GM03348 (cell line): Measurements from ENCODE around the gene RALGAPA2.
"Not testable (repeated sequence)": the region's sequence is repeated elsewhere in the genome, so short reads cannot be mapped to it uniquely, and the experiment has no call there.

Source experiments
- DNase-seq: peaks from one replicate; pipeline ENCODE4 v3.0.0; 2012; ENCODE audit warnings: low spot score

Gene RALGAPA2

DNA sequence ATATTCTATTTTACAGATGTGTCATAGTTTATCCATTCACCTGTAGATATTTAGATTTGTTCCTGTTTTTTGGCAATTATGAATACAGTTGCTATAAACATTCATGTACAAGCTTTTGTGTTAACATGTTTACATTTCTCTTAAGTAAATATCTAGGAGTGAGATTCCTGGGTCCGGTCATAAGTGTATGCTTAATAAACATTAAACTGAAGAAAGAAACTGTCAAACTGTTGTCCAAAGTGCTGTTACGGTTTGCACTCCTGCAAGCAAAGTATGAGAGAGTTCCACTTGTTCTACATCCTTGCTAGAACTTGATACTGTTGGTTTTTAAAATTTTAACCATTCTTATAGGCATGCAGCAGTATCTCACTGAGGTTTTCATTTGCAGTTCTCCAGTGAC lies 138.6 kb downstream of the RALGAPA2 start:
- DNase-seq: no peak

- DNase-seq: no peak
Observed at GRCh38 chr20:20571068-20571780, 141.2 kb downstream of the RALGAPA2 start.

GRCh38 chr20:20568604-20569205 lies 143.7 kb downstream of the RALGAPA2 start:
- DNase-seq: peak; percentile 65

DNA sequence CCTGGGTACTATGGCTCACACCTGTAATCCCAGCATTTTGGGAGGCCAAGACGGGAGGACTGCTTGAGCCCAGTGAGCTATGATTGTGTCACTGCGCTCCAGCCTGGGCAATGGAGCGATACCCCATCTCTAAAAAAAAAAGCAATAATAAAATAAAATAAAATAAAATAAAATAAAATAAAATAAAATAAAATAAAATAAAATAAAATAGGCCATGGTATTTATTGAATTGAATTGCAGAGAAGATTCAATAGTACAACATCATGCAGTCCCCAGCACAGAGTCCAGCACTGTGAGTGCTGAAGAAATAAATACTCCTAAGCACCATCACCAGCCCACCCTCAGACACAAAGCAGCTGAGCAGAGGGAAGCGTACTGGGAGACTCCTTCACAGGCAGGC lies 144.7 kb downstream of the RALGAPA2 start:
- no peak for DNase-seq

- DNase-seq: no peak
Observed at GRCh38 chr20:20566516-20566915, 145.9 kb downstream of the RALGAPA2 start.

DNA sequence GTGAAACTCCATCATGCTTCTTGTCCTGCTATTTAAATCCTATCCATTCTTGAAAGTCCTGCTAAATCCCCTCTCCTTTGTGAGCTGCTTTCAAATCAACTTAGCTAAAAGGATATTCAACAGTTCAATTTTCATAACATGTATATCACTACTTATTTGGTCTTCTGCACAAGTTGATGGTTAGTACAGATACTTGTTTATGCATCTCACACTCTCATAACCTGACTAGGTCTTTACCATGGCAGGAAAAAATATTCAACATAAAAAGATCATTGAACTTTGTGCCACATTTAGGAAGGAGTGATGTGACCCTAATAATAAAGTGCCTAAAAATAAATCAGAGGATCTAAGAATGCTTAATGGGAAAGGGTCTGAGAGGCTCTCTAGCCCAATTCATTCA lies 148.2 kb downstream of the RALGAPA2 start:
- no peak for DNase-seq

GRCh38 chr20:20562507-20562906 lies 149.9 kb downstream of the RALGAPA2 start:
- no peak for DNase-seq

DNA sequence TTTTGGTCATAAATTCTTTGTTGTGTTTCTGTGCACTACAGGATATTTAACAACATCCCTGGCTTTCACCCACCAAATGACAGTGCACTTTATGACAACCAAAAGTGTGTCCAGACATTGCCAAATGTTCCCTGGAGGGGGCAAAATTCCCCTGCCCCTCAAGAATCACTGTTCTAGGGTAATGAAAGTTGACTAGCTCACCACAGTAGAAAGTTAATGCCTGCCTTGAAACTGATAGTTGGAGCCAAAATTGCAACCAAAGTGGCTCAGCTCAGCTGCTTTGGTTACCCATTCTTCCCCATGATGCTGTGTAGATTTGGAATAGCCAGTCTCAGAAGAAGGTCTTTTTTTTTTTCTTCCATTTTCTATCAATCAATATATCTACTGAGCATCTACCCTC lies 150.6 kb downstream of the RALGAPA2 start:
- DNase-seq: no peak

DNA sequence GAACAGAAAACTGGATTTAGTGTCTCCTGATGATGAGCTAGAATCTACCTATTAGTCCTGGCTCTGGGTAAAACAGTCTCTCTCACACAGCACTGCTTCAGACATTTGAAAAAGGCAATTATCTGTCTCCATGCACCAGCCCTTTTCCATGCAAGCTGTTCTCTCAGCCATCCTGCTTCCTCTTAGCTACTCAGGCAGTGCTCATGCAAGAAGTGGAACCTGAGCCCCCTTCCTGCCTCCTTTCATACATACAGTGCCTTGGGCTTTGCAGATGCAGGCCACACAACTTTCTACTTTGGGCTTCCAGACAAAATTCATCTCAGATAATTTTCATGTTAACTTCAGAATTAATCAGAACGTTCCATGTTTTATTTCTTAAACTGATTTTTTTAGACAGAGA lies 151.3 kb downstream of the RALGAPA2 start:
- no peak for DNase-seq

GRCh38 chr20:20557406-20557805 lies 155.0 kb downstream of the RALGAPA2 start:
- DNase-seq: no peak

DNA sequence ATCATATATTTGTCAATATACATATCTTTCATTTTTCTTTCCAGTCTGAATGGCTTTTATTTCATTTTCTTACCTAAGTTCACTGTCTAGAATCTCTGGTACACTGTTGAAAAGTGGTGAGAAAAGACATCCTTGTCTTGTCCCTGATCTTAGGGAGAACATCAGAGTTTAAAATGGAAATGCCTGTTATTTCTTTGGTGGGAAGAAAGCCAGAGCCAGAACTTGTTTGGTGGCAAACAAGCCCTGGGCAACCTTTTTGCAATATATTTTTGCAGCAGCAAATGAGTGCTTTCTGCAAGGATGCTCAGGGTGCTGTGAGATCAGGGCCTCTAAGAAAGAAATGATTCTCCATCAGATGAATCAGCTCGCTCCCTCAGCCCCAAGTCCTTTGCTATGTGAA lies 156.6 kb downstream of the RALGAPA2 start:
- no peak for DNase-seq

GRCh38 chr20:20554951-20555350 lies 157.5 kb downstream of the RALGAPA2 start:
- no peak for DNase-seq

DNA sequence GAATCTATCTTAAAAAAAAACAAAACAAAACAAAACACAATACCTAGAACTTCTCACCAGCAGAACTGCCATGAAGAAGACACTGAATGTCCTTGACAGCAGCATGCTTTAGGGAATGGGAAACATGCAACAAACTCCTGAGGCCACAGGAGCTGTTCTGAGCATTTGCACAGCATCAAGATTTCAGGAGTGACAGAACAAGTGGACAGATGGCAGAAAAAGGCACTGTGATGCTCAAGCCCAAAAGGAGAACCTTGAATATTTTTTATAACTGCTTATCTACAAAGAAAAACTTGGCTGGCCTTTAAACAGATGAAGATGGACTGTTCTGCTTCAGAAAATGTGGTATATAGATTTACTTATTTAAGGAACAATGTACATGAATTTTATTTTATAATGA lies 158.9 kb downstream of the RALGAPA2 start:
- no peak for DNase-seq

- no peak for DNase-seq
Observed at GRCh38 chr20:20552076-20552475, 160.4 kb downstream of the RALGAPA2 start.

DNA sequence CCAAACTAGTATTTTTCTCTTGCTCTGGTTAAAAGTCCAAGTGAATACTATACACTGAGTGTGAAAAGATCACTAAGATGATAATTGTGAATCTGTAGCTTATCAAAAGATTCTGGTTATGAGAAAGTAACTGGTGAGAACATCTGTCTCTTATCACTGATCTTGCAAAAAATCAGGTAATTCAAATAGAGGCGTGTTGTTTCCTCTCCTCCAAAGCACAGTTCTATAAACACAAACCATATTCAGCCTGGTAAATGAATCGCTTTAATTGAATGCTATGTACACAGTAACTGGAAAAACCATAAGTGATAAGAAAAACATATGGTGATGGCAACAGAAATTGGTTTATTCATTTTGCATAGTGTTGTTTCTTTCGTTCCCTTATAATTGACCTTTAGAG lies 161.0 kb downstream of the RALGAPA2 start:
- no peak for DNase-seq

GRCh38 chr20:20549704-20550103 lies 162.7 kb downstream of the RALGAPA2 start:
- DNase-seq: peak; percentile 74

- DNase-seq: no peak
Observed at GRCh38 chr20:20549267-20549612, 163.2 kb downstream of the RALGAPA2 start.

GRCh38 chr20:20548527-20549266 lies 163.7 kb downstream of the RALGAPA2 start:
- no peak for DNase-seq

DNA sequence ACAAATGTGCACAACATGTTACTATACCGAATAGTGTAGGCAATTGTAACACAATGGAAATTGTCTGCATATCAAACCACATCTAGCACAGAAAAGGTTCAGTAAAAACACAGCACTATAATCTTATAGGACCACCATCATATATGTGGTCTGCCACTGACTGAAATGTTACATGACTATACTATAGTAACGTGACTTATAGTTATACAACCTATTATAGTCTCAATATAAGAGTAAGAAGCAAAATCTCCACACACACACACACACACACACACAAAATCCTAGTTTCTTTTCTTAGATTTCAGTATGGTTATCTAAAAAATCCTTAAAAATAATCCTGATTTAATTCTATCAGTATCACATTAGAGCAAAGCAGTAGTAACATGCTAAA lies 164.6 kb downstream of the RALGAPA2 start:
- no peak for DNase-seq

GRCh38 chr20:20547221-20547875 lies 165.1 kb downstream of the RALGAPA2 start:
- no peak for DNase-seq

- no peak for DNase-seq
Observed at GRCh38 chr20:20546402-20546801, 166.0 kb downstream of the RALGAPA2 start.

GRCh38 chr20:20543348-20543747 lies 169.1 kb downstream of the RALGAPA2 start:
- not testable (repeated sequence) for DNase-seq
